Stimulated activated CD8-positive, alpha-beta memory T cell treated with anti-CD3 and anti-CD28 coated beads, Interleukin-15, amount 100 ng/mL, for 24 hours (primary cell): Measurements from ENCODE around the gene KDM4E.
"Not testable (repeated sequence)": the region's sequence is repeated elsewhere in the genome, so short reads cannot be mapped to it uniquely, and the experiment has no call there.

Source experiments
- DNase-seq: peaks from one replicate; pipeline ENCODE4 v3.0.0-alpha.2; 2020; ENCODE audit warnings: low read depth

Gene KDM4E

DNA sequence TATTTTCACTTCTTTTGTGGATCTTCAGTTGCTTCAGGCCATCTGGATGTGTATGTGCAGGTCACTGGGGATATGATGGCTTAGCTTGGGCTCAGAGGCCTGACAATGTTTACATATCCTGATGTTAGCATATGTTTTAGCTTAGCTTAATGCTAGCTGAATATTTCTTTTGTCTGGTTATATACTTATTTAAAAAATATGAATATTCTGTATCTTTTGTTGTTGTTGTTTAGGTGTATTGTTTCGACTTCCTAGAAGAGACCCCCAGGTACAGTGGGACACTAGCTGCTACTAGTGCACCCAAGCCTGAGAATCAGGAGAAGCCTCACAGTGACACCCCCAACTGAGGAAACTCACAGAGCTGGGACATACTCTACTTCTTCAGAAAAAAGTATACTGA lies at the start of gene KDM4E:
Gene KDM4E (plus strand): TSS at position 301 of the 400 bp plus-strand sequence. CDS start 300 bp downstream, outside the sequence.
- DNase-seq, result no peak

DNA sequence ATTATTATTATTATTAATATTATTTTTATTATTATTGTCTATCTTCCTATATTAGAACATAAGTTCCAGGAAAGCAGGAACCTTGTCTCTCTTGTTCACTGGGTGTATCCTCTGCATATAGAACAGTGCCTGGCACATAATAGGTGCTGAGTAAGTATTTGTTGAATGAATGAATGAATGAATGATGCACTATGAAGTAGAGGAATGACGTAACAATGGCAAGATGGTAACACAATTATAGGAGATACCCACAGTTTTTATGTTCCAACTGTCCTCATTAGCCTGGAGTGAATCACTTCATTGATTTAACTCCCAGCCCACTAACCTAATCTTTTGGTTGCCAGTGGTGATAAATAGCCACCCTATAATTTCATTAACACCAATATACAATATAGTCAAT lies 49.5 kb upstream of the KDM4E start:
- DNase-seq, result no peak

DNA sequence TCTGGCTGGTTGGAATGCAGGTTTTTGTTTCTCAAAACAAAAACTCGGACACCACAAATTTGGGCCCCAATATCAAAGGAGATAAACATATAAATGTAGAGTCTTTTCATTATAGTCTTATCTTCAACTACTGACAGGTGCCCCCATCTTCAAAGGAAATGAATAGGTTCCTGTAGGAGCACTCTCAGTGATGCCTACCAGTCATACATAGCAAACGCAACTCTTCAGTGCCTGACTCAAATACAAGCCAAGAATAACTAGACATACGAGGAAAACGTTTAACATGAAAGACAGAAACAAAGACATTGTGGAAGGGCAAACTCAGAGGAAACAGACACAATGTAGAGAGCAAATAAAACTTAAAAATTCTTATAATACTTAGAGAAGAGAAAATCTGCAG lies 37.7 kb upstream of the KDM4E start:
- DNase-seq, result no peak

DNA sequence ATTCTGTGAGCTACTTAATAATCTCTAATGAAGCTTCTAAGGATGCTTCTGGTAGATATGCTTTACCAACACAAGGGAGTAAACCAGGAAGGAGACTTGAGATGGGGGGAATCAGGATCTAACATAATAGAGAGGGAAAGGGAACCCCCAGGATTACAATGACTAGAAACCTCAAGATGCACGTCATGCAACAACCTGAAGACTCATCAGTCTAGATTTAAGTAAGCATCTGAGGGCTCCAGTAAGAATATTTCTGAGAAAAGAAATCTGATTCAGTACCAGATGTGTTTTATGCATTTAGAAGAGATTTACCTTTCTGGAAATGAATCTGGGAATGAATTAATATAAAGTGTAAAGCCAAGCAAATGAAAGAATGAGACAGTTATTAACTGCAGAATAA lies 36.3 kb upstream of the KDM4E start:
- no peak for DNase-seq

DNA sequence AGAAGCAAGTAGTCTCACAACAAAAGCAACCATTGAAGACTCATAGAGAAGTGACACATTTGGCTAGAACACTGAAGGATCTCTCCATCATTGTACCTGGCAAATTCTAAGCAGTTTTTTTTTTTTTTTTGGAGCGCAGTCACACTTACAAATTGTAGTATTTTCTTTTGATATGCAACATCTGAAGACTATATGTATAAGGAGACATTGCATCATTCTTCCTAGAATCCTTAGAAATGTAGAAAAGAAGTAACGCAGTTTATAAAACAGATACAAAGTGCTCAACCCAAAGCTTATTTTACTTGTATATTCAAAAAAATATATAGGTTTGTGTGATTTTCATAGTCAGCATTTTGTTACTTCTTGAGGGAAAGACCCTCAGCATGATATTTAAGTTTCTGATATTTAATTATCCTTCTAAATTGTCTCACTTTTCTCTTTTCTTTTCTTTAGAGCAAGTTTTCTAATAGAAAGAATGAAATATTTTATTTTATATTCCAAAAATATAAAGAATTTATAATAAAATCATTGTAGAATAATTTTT lies 31.6 kb upstream of the KDM4E start:
- no peak for DNase-seq

DNA sequence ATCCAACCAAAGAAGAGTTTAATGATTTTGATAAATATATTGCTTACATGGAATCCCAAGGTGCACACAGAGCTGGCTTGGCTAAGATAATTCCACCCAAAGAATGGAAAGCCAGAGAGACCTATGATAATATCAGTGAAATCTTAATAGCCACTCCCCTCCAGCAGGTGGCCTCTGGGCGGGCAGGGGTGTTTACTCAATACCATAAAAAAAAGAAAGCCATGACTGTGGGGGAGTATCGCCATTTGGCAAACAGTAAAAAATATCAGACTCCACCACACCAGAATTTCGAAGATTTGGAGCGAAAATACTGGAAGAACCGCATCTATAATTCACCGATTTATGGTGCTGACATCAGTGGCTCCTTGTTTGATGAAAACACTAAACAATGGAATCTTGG lies 27.6 kb upstream of the KDM4E start:
- no peak for DNase-seq

DNA sequence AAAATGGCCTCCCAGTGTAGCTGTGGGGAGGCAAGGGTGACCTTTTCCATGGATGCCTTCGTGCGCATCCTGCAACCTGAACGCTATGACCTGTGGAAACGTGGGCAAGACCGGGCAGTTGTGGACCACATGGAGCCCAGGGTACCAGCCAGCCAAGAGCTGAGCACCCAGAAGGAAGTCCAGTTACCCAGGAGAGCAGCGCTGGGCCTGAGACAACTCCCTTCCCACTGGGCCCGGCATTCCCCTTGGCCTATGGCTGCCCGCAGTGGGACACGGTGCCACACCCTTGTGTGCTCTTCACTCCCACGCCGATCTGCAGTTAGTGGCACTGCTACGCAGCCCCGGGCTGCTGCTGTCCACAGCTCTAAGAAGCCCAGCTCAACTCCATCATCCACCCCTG lies 26.8 kb upstream of the KDM4E start:
- no peak for DNase-seq

DNA sequence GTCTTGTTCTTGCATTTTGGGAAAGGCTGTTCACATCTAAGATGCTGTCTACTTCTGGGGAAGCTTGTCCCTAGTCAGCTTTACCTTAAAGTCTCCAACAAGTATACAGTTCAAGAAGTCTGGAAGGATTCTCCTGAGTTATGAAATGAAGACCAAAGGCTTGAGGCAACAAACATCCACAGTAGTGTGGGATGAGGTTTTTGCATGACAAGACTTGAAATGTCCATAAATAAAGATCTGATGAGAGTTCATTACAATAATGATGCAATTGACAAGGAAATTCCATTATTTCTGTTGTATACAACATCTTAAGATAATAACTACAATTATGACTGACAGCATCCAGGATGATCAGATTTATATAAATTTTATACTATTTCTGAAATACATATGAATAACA lies 21.3 kb upstream of the KDM4E start:
- no peak for DNase-seq

DNA sequence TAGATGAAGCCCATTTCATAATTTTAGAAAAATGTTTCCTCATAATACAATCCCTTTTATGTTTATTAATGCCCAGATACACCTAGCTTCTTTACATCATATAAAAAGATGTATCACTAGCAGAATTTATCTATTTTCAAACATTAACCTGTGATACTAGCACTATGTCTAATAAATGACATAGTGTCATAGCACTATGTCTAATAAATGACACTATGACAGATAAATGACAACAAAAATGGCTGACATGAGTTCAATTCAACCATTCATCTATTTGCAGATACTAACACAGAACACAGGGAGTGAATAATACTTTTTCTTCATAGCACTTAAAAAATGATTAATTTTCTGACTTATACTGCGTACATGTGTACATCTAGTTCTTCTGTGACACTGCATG lies 19.4 kb upstream of the KDM4E start:
- no peak for DNase-seq

DNA sequence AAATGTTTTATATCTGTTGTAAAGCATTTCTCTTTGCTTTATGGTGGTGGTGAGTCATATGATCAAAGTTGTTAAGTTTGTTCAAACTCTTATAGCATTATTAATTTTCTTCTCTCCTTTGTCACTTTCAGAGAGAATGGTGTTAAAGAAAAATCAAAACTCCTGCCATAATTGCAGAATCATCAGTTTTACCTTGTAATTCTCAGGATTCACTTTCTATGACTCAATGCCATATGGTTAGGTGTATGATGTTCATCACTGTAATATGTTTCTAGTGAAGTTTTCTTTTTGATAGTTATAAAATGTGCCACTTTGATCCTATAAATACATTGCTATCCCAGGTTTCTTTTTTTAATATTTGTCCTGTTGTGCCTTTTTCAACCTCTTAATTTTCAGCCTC lies 13.7 kb upstream of the KDM4E start:
- no peak for DNase-seq

DNA sequence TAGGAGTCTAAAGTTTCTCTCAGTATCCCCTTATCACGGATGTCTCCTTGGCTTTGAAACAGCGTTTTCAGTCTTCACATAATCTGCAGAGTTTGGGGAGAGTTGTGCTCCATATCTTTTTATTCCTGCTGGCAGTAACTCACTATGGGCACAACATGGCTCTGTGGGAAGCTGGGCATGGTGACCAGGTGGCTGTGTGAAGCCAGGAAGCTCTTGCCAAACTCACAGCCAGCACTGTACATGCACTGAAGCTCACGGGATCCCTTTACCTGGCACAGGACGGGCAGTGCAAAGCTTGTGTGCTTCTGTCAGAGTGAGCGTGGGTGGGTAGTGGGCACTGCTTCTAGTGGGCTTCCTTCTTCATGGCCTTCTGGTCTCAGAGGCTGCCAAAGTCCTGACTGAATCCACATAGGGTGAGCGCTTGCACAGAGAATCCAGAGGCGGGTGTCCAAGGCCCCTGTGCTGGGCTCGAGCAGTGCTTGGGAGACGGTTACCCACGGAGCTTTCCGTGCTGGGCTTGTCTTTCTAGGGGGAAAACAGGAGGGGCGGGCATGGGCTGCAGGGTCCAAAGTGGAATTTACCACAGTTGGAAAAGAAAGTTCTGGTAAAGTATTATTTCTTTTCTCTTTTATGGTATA lies 10.8 kb upstream of the KDM4E start:
- DNase-seq, result no peak

DNA sequence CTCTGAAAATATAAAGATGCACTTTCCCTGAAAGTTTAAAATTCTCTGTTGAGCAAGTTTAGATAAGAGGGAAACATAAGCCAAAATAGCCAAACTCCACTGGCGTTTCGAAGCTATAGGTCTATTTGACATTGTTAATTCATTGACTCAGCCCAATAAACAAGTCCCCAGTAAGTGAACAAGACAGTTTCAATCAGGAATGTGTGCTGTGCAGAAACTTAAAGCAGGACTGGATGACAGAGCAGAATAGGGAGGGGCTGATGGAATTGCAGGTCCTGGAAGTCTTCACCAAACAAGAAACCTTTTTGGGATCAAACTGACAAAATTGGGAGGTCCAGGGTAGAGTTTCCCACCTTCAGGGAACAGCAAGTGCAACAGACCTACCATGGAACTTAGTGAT lies 8.9 kb upstream of the KDM4E start:
- no peak for DNase-seq

DNA sequence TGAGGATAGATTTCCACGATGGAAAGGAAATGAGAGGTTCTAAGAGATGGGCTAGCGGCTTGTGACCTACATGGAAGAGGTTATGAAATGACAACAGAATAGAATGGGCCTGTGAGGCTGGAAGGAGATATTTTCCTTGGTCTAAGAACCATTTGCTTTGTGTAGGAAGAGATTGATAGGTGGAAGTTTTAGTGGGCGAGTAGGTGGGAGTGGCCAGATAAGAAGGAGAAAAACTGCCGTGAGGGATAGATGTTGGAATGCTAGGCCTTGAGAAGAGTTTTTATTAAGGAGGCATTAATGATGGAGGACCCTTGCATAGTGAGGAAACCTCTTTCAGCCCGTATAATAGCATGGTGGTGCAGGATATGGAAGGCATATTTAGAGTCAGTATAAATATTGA lies 3.6 kb upstream of the KDM4E start:
- DNase-seq, result not testable (repeated sequence)

DNA sequence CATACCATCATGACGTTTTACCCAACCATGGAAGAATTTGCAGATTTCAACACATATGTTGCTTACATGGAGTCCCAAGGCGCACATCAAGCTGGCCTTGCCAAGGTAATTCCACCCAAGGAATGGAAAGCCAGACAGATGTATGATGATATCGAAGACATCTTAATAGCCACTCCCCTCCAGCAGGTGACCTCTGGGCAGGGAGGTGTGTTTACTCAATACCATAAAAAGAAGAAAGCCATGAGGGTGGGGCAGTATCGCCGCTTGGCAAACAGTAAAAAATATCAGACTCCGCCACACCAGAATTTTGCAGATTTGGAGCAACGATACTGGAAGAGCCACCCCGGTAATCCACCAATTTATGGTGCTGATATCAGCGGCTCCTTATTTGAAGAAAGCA lies 536 bp downstream of the KDM4E start:
- not testable (repeated sequence) for DNase-seq

DNA sequence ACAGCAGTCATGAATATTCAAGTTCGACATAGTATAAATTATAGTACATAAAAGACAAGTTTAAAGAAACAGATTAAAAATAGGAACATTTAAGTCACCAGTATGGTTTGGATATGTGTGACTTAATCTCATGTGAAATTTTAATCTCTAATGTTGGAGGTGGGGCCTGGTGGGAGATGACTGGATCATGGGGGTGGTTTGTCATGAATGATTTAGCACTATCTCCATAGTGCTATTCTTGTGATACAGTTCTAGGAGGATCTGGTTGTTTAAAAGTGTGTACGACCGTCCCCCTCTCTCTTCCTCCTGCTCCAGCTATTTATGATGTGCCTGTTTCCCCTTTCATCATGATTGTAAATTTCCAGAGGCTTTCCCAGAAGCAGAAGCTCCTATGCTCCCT lies 3.3 kb downstream of the KDM4E start:
- no peak for DNase-seq

DNA sequence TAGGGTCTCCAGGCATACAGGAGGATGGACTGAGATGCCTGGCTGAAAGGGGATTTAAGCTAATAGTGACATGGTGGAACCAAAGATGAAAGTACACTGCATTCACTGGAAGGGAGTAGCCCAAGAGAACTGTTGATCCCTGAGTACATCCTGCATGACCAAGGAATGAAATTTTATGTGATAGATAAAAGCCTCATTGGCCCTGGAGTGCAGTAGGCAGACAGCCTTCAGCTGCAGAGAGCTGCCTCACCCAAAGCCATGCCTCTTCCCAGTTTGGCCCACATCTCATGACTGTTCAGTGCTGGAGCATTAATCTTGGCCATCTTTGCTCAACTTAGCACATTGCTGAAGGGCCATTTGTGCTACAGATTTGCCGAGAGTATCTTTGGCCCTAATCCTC lies 8.0 kb downstream of the KDM4E start:
- DNase-seq, result no peak

DNA sequence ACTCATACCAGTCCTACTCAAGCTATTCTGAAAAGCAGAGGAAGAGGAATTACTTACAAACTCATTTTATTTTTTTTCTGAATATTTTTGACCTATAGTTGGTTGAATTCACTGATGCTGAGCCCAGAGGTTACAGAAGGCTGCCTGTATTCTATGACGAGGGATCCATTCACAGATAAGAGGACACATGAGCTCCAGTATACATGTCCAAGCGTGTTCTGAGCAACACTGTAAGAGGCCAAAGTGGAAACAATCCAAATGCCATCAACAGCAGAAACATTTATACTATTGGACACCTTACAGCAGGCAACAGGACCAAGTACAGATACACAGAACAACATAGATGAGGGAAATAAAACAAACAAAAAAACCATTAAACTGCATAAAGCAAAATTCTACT lies 10.3 kb downstream of the KDM4E start:
- DNase-seq, result no peak

DNA sequence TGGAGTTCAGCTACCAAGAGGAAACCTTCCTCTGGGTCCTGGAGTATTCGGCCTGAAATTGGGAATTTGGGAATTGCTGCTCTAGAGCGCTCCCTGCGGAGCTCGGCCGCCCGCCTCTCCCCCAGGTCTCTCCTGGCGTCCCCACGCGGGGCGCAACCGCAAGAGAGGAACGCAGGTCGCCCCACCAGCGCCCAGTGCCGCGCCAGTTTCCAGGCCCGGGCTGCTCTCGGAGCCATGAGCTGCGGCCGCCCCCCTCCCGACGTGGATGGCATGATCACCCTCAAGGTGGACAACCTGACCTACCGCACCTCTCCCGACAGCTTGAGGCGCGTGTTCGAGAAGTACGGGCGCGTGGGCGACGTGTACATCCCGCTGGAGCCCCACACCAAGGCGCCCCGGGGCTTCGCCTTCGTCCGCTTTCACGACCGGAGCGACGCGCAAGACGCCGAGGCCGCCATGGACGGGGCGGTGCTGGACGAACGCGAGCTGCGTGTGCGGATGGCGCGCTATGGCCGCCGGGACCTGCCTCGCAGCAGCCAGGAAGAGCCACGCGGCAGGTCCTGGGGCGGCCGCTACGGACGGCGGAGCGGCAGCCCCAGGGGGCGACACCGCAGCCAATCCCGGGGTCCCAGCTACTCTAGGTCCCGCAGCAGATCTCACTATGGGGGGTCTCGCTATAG lies 12.4 kb downstream of the KDM4E start:
- not testable (repeated sequence) for DNase-seq

DNA sequence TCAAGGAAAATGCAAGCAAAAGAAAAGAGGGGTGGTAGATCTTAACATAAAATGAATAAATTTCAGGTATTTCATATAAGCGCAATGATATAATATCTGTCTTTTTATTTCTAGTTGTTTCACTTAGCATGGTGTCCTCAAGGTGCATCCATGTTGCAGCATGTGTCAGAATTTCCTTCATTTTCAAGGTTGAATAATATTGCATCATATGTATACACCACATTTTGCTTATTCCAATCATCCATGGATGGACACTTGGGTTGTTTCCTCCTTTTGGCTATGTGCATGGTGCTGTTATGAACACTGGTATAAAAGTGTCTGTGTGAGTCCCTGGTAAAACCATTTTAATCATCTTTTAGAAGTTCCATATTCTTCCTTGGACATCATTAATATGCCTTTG lies 17.2 kb downstream of the KDM4E start:
- DNase-seq, result no peak

DNA sequence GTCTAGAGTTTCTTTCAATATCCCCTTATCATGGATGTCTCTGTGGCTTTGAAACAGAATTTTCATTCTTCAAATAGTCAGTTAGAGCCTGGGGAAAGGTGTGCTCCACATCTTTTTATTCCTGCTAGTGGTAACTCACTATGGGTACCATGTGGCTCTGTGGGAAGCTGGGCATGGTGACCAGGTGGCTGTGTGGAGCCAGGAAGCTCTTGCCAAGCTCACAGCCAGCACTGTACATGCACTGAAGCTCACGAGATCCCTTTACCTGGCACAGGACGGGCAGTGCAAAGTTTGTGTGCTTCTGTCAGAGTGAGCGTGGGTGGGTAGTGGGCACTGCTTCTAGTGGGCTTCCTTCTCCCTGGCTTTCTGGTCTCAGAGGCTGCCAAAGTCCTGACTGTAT lies 17.8 kb downstream of the KDM4E start:
- DNase-seq, result no peak

DNA sequence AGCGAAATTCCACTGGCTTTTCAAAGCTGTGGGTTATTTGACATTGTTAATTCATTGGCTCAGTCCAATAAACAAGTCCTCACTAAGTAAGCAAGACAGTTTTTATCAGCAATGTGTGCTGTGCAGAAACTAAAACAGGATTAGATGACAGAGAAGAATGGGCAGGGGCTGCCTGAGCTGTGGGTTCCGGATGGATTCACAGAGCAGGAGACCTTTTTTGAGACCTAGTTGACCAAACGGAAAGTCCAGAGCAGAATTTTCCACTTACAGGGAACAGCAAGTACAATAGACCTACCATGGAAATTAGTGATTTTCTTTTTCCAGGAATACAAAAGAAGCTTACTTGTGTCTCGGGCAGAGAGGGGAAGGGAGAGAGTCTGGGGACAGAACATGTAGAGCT lies 19.0 kb downstream of the KDM4E start:
- DNase-seq, result no peak

DNA sequence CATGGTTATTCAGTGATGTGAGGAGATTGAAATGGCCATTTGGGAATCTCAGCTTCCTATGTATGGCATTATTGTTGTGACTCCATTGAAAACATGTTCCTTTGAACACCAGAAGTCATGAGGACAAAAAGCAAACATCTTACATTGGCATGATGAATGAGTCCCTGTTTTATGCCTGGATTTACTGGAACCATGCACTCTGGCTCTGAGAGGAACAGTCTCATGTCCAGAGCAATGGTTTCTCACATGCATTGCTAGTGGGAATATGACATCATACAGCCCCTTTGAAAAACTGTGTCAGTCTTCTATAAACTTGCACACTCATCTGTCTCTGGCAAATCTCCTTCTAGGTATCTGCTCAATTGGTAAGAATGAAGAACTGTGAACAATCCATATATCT lies 20.8 kb downstream of the KDM4E start:
- no peak for DNase-seq

DNA sequence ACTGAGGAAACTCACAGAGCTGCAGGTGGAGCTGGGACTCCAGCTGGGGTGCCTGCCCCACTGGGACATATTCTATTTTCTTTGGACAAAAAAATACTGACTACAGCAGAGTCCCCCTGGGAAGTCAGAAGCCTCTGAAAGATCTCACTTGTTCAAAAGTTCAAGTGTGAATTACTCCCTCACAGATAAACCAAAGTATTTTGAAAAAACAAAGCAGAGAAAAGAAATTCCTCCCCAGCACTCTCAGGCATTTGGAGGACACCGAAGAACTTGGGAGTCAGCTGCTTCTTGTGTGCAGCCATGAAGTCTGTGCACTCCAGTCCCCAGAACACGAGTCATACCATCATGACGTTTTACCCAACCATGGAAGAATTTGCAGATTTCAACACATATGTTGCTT lies 24.1 kb downstream of the KDM4E start, which contains the start of gene KDM4F:
Gene KDM4F (plus strand): TSS at position 301 of the 400 bp plus-strand sequence.
- DNase-seq, result not testable (repeated sequence)
